GM12878 (cell line): ENCODE measurements around the gene ZNF513. TPM values are rescaled to one million over a fixed set of nuclear protein-coding genes. Genes with fewer than 3 reads are reported as not detected.

Experiments
- KDM1A ChIP-seq: fragments of 200-600 bp; sonication (generic); IDR thresholded peaks from 2 replicates; pipeline ENCODE4 v1.6.1; 2016; ENCODE audit warnings: borderline replicate concordance
- NFYB ChIP-seq: IDR thresholded peaks from 2 replicates; pipeline ENCODE4 v1.6.1; 2011; ENCODE audit warnings: low read depth, mild to moderate bottlenecking, low read length, improper control_type of control experiment, moderate library complexity; ENCODE audit not compliant: insufficient read depth
- POLR2AphosphoS5 ChIP-seq: IDR thresholded peaks from 2 replicates; pipeline ENCODE4 v1.6.1; 2011; ENCODE audit warnings: mild to moderate bottlenecking, low read length, inconsistent platforms
- RCOR1 ChIP-seq: conservative IDR thresholded peaks from 2 replicates; pipeline ENCODE4 v1.6.1; 2012; ENCODE audit warnings: low read depth, low read length, improper control_type of control experiment
- SRF ChIP-seq, 2 experiments: IDR thresholded peaks; 2 replicates each; pipeline ENCODE4 v1.6.1; 2011; ENCODE audit warnings: low read depth in 2 of 2, low read length in 2 of 2, mild to moderate bottlenecking in 1 of 2, moderate library complexity in 1 of 2
- STAT3 ChIP-seq: IDR thresholded peaks from 2 replicates; pipeline ENCODE4 v1.6.1; 2011; ENCODE audit warnings: low read depth, low read length, improper control_type of control experiment
- polyA plus RNA-seq, 11 experiments: library from polyadenylated mRNA; depleted of rRNA in 4 of 11; unstranded in 6 of 11; stranded (reverse) in 5 of 11; fragments of >200 nt; fragmentation: Nextera tagmentation in 4 of 11; fragmentation: Illumina TruSeq in 1 of 11; extraction: Ambion mirVana in 4 of 11; extraction: Trizol in 1 of 11; gene quantifications; 1 replicate in 1 of 11; 2 replicates in 10 of 11; pipeline versions ENCODE4 v1.2.1 to v1.2.3, GENCODE V29; 2011 to 2016; ENCODE audit warnings: inconsistent platforms in 2 of 11, missing spikeins in 2 of 11, low read depth in 1 of 11
- total RNA-seq, 4 experiments: library from RNA; depleted of rRNA in 3 of 4; stranded (reverse); fragments of >200 nt in 3 of 4; fragmentation: Illumina TruSeq in 1 of 4; extraction: Trizol in 1 of 4; gene quantifications; 2 replicates each; pipeline versions ENCODE4 v1.2.1 to v1.2.3, GENCODE V29; 2013 to 2021
- TF ChIP-seq, protein P1 (sequence below): fragments of 450-650 bp; IDR thresholded peaks from 2 replicates; pipeline ENCODE4 v1.6.1; 2016; ENCODE audit warnings: mild to moderate bottlenecking, moderate library complexity, borderline replicate concordance
- TF ChIP-seq, protein P2 (sequence below): IDR thresholded peaks from 2 replicates; pipeline ENCODE4 v1.6.1; 2012; ENCODE audit warnings: low read length, inconsistent platforms
- TF ChIP-seq, protein P3 (sequence below): IDR thresholded peaks from 2 replicates; pipeline ENCODE4 v1.6.1; 2012; ENCODE audit warnings: low read depth, low read length, improper control_type of control experiment
- TF ChIP-seq, protein P4 (sequence below): fragments of 150-350 bp; IDR thresholded peaks from 2 replicates; pipeline ENCODE4 v1.6.1; 2016; ENCODE audit warnings: low read depth, low read length
- TF ChIP-seq, protein P5 (sequence below): fragments of 450-650 bp; IDR thresholded peaks from 2 replicates; pipeline ENCODE4 v1.6.1; 2017; ENCODE audit warnings: antibody characterized with exemption, mild to moderate bottlenecking, moderate library complexity
- TF ChIP-seq, protein P6 (sequence below): fragments of 450-650 bp; IDR thresholded peaks from 2 replicates; pipeline ENCODE4 v1.6.1; 2017; ENCODE audit warnings: mild to moderate bottlenecking

Gene ZNF513
- total and polyA plus RNA-seq, 10 of the 15 experiments (the other 5 are each of a cell fraction or from before 2014, with no cell fraction given): 0.06 to 16.4 (median 5.6) TPM

DNA sequence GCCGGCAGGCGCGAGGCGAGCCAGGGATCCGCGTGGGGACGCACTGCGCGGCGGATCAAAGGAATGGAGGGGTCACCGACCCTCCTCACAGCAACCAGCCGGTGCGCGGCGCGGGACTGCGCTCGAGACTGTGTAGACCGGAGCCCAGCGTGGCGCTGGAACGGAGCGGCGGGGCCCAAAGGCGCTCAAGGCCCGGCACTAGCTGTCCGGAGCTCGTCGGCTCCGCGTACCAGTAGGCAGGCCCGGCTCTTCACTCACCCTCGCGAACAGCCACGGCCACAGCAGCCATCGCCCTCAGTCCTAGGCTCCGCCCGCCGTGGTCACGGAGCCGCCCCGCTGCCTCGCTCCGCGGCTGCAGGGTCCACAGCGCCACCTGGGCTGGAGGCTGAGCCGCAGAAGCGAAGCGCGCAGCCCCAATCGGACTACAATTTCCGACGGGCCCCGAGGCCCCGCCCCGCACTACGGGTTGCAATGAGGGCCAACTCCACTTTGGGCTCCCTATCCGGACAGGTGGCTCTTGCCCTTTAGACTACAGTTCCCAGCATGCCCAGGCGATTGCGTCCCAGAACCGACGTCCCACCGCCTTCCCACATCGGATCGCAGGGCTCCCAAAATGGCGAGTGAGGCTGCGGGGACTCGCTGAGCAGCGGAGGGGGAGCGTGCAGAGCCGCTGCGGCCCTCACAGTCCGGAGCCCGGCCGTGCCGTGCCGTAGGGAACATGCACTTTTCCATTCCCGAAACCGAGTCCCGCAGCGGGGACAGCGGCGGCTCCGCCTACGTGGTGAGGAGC is 10.3 kb downstream of the ZNF513 start, which contains the start of the genes EIF2B4 and SNX17 (continued):
- TF ChIP-seq NFYB (no peak), POLR2AphosphoS5 (peak; percentile 88), RCOR1 (0 out of 2 replicates have a peak, but pooled peaks have one; percentile 68), SRF (IDR thresholded peaks at IDR 0.05; ENCODE audit: low read depth in 2 of 2, low read length in 2 of 2) (peak in 1 of 2 experiments; percentile 53; a peak in 1 of 4 replicates), STAT3 (no peak), KDM1A (no peak)
- TF ChIP-seq, protein P1, sequence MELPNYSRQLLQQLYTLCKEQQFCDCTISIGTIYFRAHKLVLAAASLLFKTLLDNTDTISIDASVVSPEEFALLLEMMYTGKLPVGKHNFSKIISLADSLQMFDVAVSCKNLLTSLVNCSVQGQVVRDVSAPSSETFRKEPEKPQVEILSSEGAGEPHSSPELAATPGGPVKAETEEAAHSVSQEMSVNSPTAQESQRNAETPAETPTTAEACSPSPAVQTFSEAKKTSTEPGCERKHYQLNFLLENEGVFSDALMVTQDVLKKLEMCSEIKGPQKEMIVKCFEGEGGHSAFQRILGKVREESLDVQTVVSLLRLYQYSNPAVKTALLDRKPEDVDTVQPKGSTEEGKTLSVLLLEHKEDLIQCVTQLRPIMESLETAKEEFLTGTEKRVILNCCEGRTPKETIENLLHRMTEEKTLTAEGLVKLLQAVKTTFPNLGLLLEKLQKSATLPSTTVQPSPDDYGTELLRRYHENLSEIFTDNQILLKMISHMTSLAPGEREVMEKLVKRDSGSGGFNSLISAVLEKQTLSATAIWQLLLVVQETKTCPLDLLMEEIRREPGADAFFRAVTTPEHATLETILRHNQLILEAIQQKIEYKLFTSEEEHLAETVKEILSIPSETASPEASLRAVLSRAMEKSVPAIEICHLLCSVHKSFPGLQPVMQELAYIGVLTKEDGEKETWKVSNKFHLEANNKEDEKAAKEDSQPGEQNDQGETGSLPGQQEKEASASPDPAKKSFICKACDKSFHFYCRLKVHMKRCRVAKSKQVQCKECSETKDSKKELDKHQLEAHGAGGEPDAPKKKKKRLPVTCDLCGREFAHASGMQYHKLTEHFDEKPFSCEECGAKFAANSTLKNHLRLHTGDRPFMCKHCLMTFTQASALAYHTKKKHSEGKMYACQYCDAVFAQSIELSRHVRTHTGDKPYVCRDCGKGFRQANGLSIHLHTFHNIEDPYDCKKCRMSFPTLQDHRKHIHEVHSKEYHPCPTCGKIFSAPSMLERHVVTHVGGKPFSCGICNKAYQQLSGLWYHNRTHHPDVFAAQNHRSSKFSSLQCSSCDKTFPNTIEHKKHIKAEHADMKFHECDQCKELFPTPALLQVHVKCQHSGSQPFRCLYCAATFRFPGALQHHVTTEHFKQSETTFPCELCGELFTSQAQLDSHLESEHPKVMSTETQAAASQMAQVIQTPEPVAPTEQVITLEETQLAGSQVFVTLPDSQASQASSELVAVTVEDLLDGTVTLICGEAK: peak; percentile 74; the same call in 1 of the 2 replicates
- TF ChIP-seq, protein P2, sequence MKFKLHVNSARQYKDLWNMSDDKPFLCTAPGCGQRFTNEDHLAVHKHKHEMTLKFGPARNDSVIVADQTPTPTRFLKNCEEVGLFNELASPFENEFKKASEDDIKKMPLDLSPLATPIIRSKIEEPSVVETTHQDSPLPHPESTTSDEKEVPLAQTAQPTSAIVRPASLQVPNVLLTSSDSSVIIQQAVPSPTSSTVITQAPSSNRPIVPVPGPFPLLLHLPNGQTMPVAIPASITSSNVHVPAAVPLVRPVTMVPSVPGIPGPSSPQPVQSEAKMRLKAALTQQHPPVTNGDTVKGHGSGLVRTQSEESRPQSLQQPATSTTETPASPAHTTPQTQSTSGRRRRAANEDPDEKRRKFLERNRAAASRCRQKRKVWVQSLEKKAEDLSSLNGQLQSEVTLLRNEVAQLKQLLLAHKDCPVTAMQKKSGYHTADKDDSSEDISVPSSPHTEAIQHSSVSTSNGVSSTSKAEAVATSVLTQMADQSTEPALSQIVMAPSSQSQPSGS: no peak
- TF ChIP-seq, protein P3, sequence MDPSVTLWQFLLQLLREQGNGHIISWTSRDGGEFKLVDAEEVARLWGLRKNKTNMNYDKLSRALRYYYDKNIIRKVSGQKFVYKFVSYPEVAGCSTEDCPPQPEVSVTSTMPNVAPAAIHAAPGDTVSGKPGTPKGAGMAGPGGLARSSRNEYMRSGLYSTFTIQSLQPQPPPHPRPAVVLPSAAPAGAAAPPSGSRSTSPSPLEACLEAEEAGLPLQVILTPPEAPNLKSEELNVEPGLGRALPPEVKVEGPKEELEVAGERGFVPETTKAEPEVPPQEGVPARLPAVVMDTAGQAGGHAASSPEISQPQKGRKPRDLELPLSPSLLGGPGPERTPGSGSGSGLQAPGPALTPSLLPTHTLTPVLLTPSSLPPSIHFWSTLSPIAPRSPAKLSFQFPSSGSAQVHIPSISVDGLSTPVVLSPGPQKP: peak; percentile 75; the same call in 1 of the 2 replicates
- TF ChIP-seq, protein P4, sequence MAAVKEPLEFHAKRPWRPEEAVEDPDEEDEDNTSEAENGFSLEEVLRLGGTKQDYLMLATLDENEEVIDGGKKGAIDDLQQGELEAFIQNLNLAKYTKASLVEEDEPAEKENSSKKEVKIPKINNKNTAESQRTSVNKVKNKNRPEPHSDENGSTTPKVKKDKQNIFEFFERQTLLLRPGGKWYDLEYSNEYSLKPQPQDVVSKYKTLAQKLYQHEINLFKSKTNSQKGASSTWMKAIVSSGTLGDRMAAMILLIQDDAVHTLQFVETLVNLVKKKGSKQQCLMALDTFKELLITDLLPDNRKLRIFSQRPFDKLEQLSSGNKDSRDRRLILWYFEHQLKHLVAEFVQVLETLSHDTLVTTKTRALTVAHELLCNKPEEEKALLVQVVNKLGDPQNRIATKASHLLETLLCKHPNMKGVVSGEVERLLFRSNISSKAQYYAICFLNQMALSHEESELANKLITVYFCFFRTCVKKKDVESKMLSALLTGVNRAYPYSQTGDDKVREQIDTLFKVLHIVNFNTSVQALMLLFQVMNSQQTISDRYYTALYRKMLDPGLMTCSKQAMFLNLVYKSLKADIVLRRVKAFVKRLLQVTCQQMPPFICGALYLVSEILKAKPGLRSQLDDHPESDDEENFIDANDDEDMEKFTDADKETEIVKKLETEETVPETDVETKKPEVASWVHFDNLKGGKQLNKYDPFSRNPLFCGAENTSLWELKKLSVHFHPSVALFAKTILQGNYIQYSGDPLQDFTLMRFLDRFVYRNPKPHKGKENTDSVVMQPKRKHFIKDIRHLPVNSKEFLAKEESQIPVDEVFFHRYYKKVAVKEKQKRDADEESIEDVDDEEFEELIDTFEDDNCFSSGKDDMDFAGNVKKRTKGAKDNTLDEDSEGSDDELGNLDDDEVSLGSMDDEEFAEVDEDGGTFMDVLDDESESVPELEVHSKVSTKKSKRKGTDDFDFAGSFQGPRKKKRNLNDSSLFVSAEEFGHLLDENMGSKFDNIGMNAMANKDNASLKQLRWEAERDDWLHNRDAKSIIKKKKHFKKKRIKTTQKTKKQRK: no peak
- TF ChIP-seq, protein P5, sequence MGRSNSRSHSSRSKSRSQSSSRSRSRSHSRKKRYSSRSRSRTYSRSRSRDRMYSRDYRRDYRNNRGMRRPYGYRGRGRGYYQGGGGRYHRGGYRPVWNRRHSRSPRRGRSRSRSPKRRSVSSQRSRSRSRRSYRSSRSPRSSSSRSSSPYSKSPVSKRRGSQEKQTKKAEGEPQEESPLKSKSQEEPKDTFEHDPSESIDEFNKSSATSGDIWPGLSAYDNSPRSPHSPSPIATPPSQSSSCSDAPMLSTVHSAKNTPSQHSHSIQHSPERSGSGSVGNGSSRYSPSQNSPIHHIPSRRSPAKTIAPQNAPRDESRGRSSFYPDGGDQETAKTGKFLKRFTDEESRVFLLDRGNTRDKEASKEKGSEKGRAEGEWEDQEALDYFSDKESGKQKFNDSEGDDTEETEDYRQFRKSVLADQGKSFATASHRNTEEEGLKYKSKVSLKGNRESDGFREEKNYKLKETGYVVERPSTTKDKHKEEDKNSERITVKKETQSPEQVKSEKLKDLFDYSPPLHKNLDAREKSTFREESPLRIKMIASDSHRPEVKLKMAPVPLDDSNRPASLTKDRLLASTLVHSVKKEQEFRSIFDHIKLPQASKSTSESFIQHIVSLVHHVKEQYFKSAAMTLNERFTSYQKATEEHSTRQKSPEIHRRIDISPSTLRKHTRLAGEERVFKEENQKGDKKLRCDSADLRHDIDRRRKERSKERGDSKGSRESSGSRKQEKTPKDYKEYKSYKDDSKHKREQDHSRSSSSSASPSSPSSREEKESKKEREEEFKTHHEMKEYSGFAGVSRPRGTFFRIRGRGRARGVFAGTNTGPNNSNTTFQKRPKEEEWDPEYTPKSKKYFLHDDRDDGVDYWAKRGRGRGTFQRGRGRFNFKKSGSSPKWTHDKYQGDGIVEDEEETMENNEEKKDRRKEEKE: no peak
- TF ChIP-seq, protein P6, sequence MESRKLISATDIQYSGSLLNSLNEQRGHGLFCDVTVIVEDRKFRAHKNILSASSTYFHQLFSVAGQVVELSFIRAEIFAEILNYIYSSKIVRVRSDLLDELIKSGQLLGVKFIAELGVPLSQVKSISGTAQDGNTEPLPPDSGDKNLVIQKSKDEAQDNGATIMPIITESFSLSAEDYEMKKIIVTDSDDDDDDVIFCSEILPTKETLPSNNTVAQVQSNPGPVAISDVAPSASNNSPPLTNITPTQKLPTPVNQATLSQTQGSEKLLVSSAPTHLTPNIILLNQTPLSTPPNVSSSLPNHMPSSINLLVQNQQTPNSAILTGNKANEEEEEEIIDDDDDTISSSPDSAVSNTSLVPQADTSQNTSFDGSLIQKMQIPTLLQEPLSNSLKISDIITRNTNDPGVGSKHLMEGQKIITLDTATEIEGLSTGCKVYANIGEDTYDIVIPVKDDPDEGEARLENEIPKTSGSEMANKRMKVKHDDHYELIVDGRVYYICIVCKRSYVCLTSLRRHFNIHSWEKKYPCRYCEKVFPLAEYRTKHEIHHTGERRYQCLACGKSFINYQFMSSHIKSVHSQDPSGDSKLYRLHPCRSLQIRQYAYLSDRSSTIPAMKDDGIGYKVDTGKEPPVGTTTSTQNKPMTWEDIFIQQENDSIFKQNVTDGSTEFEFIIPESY: no peak
